WI38 (cell line): ENCODE data around the gene PBLD.
"Not testable (repeated sequence)": the region's sequence is repeated elsewhere in the genome, so short reads cannot be mapped to it uniquely, and the experiment has no call there.

Experiments
- H3K4me3 ChIP-seq: 2 replicates; pipeline ENCODE4 v1.5.1; 2011; ENCODE audit warnings: low read depth, mild to moderate bottlenecking, control low read depth, low read length
- TF ChIP-seq, protein P1 (sequence below): IDR thresholded peaks from 2 replicates; pipeline ENCODE4 v1.5.1; 2012; ENCODE audit warnings: low read depth, mild to moderate bottlenecking, control low read depth, low read length

Gene PBLD

DNA sequence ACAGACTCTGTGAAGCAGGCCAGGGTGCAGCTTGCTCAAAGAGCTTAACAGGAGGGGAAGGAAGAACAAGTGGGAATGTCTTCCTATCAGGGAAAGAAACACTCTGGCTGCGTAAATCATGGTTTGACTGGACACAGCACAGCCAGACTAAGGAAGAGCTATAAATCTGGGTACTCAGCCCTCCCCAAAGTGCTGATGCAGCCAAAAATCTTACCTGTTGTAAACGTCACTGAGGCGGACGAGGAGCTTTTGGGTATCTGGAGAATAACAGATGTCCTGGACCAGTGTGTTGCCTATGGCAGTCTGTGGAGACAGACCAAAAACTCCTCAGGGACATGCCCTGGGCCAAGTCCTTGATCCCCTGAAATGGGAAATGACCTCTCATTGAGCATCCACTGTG, 44.0 kb downstream of the PBLD start:
- no peak overlapping the region for H3K4me3 ChIP-seq
- TF ChIP-seq, protein P1, sequence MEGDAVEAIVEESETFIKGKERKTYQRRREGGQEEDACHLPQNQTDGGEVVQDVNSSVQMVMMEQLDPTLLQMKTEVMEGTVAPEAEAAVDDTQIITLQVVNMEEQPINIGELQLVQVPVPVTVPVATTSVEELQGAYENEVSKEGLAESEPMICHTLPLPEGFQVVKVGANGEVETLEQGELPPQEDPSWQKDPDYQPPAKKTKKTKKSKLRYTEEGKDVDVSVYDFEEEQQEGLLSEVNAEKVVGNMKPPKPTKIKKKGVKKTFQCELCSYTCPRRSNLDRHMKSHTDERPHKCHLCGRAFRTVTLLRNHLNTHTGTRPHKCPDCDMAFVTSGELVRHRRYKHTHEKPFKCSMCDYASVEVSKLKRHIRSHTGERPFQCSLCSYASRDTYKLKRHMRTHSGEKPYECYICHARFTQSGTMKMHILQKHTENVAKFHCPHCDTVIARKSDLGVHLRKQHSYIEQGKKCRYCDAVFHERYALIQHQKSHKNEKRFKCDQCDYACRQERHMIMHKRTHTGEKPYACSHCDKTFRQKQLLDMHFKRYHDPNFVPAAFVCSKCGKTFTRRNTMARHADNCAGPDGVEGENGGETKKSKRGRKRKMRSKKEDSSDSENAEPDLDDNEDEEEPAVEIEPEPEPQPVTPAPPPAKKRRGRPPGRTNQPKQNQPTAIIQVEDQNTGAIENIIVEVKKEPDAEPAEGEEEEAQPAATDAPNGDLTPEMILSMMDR, result no peak

DNA sequence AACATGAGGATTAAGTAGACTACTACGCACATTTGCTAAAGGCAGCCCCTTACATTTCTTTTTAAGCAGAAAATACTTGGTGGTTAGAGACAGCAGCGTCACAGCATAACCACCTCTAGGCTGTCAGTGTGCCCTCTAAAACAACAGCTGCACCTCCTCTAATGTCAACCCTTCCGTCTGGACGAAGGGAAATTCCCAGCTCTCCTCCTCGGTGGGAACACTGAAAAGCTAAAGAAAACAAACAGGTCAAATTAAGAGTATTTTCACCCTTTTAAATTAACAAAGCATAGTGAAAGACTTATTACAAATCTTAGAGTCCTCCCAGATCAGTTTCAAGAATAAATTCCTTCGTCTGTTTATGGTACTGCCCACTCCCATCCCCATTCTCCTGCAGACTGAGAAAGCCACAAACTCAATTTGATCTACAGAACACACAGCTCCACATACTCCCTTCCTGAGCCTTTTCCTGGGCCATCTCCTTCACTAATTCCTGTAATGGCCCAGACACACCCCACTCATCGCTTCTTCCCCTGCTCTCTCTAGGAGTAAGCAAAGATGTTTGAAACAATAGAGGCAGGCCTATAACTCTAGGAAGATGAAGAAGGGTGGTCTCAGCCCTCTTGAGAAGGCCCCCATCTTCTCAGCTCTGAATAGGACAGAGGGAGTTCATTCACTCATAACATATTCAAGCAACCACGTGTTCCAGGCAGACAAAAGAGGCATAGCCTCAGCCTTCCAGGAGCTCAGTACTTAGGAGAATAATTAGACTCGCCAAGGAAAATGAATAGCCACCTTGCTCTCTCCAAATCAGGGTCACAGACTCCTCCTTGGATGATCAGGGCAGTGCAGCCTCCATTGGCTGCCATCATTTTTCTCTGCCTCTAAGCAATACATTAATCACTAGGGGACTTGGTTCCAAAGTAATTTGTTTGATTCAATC, 48.4 kb downstream of the PBLD start:
- TF ChIP-seq, protein P1, result no peak
- no peak overlapping the region for H3K4me3 ChIP-seq

DNA sequence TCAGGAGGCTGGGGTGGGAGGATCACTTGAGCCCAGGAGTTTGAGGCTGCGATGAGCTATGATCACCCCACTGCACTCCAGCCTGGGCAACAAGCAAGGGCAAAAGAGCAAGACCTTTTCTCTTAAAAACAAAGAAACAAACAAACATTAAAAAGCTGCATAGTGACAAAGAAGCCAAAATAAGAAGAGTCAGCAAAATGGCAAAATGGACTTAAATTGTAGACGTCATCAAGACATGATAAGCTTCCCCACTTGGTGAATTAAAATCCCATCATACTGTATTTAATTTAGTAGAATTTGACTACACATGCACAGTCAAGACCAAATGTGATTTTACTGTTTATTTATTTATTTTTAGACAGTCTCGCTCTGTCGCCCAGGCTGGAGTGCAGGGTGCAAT, 52.0 kb downstream of the PBLD start:
- H3K4me3 ChIP-seq, result no peak overlapping the region
- TF ChIP-seq, protein P1, result no peak

DNA sequence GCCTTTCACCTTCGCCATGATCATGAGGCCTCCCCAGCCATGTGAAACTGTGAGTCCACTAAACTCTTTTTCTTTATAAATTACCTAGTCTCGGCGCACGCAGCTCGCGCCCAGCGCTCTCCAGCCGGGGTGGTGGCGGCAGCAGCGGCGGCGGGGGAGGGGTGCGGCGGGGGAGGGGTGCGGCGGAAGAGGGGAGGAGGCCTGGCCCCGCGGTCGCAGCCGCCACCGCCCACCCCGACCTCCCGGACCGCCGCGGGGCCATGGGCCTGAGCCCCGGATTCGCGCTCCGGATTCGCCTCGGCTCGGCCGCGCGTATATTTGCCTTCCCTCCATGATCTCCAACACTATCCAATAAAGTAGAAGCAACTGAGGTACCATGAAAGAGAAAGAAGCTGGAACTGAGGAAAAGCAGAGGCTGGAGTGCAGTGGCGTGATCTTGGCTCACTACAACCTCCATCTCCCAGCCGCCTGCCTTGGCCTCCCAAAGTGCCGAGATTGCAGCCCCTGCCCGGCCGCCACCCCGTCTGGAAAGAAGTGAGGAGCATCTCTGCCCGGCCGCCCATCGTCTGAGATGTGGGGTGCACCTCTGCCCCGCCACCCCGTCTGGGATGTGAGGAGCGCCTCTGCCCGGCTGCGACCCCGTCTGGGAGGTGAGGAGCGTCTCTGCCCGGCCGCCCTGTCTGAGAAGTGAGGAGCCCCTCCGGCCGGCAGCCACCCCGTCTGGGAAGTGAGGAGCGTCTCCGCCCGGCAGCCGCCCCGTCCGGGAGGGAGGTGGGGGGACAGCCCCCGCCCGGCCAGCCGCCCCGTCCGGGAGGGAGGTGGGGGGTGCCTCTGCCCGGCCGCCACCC, 53.6 kb downstream of the PBLD start:
- not testable (repeated sequence) for H3K4me3 ChIP-seq

DNA sequence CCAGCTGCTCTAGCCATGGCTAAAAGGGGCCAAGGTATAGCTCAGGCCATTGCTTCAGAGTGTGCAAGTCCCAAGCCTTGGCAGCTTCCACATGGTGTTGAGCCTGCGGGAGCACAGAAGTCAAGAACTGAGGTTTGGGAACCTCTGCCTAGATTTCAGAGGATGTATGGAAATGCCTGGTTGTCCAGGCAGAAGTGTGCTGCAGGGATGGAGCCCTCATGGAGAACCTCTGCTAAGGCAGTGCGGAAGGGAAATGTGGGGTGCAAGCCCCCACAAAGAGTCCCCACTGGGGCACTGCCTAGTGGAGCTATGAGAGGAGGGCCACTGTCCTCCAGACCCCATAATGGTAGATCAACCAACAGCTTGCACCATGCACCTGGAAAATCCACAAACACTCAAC, 54.9 kb downstream of the PBLD start:
- not testable (repeated sequence) for H3K4me3 ChIP-seq

DNA sequence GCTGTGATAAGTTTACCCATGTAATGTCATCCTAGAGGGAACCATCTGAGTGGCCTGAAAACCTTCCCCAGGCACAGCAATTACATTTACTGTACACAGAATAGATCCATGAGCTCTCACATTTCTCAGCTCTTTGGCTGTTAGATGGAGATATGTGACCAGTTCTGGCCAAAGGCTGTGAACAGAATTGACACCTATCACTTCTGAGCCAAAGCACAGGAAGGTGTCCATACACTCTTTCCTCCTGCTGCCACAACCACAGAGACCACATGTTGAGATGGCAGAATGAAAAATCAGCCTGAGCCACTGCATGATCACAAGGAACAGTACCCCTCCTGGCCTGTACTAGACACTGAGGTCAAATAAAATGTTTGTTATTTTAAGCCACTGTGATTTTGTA, 56.5 kb downstream of the PBLD start:
- H3K4me3 ChIP-seq, result no peak overlapping the region

DNA sequence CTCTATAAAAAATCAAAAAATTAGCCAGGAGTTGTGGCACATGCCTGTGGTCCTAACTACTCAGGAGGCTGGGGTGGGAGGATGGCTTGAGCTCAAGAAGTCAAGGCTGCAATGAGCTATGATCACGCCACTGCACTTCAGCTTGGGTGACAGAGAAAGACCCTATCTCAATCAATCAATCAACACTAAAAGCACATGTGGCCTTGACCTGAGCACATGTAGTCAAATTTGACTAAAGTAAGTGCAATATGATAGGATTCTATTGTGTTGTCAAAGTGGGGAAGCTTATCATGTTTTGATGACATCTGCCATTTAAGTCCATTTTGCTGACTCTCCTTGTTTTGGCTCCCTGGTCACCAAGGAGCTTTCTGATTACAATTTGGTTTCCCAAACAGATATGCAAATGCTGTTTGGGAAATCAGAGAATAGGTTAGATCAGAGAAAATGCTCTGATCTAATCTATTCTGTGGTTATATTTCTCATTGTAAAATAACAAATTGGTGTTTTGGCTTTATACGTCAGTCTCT, 57.1 kb downstream of the PBLD start:
- TF ChIP-seq, protein P1, result no peak

More for the DNA sequence above, 56.5 kb downstream of the PBLD start:
- TF ChIP-seq, protein P1, result no peak

DNA sequence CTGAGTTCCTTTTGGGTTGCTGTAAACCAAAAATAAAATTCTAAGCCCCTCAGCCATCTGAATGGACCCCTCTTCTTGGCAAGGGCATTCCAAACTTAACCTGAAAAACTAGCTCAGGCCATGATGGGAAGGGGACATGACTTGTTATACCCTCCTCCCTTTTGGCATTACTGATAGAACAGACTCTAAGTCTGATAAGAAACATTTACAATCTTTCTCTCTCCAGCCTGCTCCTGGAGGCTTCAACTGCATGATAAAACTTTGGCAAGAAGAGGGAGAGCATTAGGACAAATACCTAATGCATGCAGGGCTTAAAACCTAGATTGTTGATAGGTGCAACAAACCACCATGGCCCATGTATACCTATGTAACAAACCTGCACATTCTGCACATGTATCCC, 59.9 kb downstream of the PBLD start:
- TF ChIP-seq, protein P1, result no peak
- no peak overlapping the region for H3K4me3 ChIP-seq

More for the DNA sequence above, 57.1 kb downstream of the PBLD start:
- H3K4me3 ChIP-seq, result no peak overlapping the region
